ENCODE results near the gene CDK12. TPM values are rescaled to one million over a fixed set of nuclear protein-coding genes. Genes with fewer than 3 reads are reported as not detected.
"Not testable (repeated sequence)": the region's sequence is repeated elsewhere in the genome, so short reads cannot be mapped to it uniquely, and the experiment has no call there.

Gene CDK12
- 10 to 100 TPM; 86.9 to 91.8 TPM for total RNA-seq
- polyA plus RNA-seq: 5.6 TPM

DNA sequence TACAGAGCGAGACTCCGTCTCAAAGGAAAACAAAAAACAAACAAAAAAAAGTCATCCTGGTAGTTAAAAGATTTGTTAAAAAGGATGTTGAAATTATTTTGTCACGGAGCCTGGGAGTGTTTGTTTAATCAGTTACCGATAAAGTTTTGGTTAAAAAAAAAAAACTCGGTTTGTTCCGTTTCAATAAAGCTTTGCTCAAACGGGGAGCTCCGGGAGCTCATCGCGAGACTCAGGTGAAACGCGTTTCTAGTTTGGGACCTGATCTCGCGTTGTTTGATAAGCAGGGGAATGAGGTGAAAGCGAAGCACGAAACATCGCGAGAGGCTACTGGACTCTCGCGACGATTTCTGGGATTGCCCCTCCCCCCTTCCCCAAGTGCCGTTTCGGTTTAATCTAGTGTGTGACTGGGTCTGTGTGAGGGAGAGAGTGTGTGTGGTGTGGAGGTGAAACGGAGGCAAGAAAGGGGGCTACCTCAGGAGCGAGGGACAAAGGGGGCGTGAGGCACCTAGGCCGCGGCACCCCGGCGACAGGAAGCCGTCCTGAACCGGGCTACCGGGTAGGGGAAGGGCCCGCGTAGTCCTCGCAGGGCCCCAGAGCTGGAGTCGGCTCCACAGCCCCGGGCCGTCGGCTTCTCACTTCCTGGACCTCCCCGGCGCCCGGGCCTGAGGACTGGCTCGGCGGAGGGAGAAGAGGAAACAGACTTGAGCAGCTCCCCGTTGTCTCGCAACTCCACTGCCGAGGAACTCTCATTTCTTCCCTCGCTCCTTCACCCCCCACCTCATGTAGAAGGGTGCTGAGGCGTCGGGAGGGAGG lies at the start of gene CDK12:
TSS of gene CDK12 (plus strand) at position 374 of the 813 bp plus-strand sequence. CDS start 586 bp downstream, outside the sequence.
- POLR2A ChIA-PET: interaction anchor here (0.6 to 3.3 kb wide), 7 partner anchors 10 to 519 kb away, joined by 3 to 84 read pairs (median 4); partner anchors contain the start of genes FBXL20, MED1, MIEN1 and PSMD3
- H3K27me3 Mint-ChIP-seq: peaks cover 0 to 6% of the 10 kb centered on the region in 2 donors

GRCh38 chr17:39416141-39416540 lies 45.1 kb upstream of the CDK12 start:
- no peak overlapping the region for H3K4me3 ChIP-seq (ENCODE audit: low read length)
- H3K36me3 ChIP-seq (ENCODE audit: insufficient read depth, low read length): peaks cover 28% of the 10 kb centered on the region
- no peaks in the 10 kb centered on the region for H3K4me1 Mint-ChIP-seq
- peaks cover 0 to 67% (median 15%) of the 10 kb centered on the region in 3 donors for H3K36me3 Mint-ChIP-seq
- H3K27ac ChIP-seq (ENCODE audit: low read depth, low read length): no peak overlapping the region
- DNase-seq: no peak
- no peaks in the 10 kb centered on the region for H3K9me3 Mint-ChIP-seq
- H3K27me3 ChIP-seq (ENCODE audit: insufficient read depth, low read length, poor library complexity, severe bottlenecking): no peaks in the 10 kb centered on the region
- H3K4me1 ChIP-seq (ENCODE audit: insufficient read depth, low read length): no peaks in the 10 kb centered on the region
- H3K9me3 ChIP-seq (ENCODE audit: low read length): no peaks in the 10 kb centered on the region
- no peak overlapping the region for H3K27ac Mint-ChIP-seq
- H3K4me3 Mint-ChIP-seq: no peak overlapping the region
- no peaks in the 10 kb centered on the region for H3K27me3 Mint-ChIP-seq
- POLR2A ChIA-PET: no interaction called here
- CTCF ChIA-PET: interaction anchor here (0.8 kb wide), 1 partner anchor 15 kb away, joined by 3 read pairs; no protein-coding TSS in a partner anchor

More for the DNA sequence above, at the start of gene CDK12:
- Mint-ChIP-seq H3K9me3 (no peaks in the 10 kb centered on the region), H3K27ac (peak within 1 kb of the TSS; percentile 93 to 100 (median 97)), H3K36me3 (peaks cover 0 to 29% (median 0%) of the 10 kb centered on the region in 3 donors), H3K4me3 (peak within 1 kb of the TSS; percentile 89 to 99 (median 96)), H3K4me1 (peaks cover 37 to 49% (median 47%) of the 10 kb centered on the region in 3 donors)
- H3K27me3 ChIP-seq (ENCODE audit: insufficient read depth, low read length, poor library complexity, severe bottlenecking): no peaks in the 10 kb centered on the region
- DNase-seq: peak; percentile 88 to 98 (median 94)
- H3K27ac ChIP-seq (ENCODE audit: low read depth, low read length): peak within 1 kb of the TSS; percentile 89
- CTCF ChIA-PET: interaction anchor here (0.9 to 2.2 kb wide), 5 partner anchors 8 to 261 kb away, joined by 3 to 22 read pairs (median 4); partner anchors contain the start of genes MED1 and RPL19
- peaks cover 4% of the 10 kb centered on the region for H3K36me3 ChIP-seq (ENCODE audit: insufficient read depth, low read length)
- peaks cover 23% of the 10 kb centered on the region for H3K4me1 ChIP-seq (ENCODE audit: insufficient read depth, low read length)
- H3K4me3 ChIP-seq (ENCODE audit: low read length): peak within 1 kb of the TSS; percentile 99
- H3K9me3 ChIP-seq (ENCODE audit: low read length): no peaks in the 10 kb centered on the region

- Mint-ChIP-seq H3K27ac (no peak overlapping the region), H3K27me3 (no peaks in the 10 kb centered on the region), H3K9me3 (no peaks in the 10 kb centered on the region), H3K36me3 (peaks cover 0 to 72% (median 13%) of the 10 kb centered on the region in 3 donors), H3K4me1 (peaks cover 0 to 4% (median 2%) of the 10 kb centered on the region in 3 donors), H3K4me3 (no peak overlapping the region)
- Histone ChIP-seq H3K4me1 (ENCODE audit: insufficient read depth, low read length) (no peaks in the 10 kb centered on the region), H3K4me3 (ENCODE audit: low read length) (no peak overlapping the region), H3K27me3 (ENCODE audit: insufficient read depth, low read length, poor library complexity, severe bottlenecking) (no peaks in the 10 kb centered on the region), H3K36me3 (ENCODE audit: insufficient read depth, low read length) (peaks cover 34% of the 10 kb centered on the region), H3K27ac (ENCODE audit: low read depth, low read length) (no peak overlapping the region), H3K9me3 (ENCODE audit: low read length) (no peaks in the 10 kb centered on the region)
- ChIA-PET POLR2A (interaction anchor here (0.7 kb wide), 1 partner anchor 639 kb away, joined by 10 read pairs; no protein-coding TSS in a partner anchor), CTCF (no interaction called here)
- no peak for DNase-seq
Measured at GRCh38 chr17:39429600-39429999, 31.7 kb upstream of the CDK12 start.

DNA sequence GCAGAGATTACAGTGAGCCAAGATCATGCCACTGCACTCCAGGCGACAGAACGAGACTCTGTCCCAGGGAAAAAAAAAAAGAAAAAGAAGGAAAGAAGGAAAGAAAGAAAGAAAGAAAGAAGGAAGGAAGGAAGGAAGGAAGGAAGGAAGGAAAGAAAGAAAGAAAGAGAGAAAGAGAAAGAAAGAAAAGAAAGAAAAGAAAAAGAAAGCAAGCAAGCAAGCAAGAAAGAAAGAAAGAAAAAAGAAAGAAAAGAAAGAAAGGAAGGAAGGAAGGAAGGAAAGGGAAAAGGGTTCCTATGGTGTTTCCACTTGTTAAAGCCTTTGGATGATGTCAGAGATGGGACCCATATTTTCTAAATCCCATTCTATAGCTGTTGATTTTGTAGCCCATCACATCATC lies 21.4 kb upstream of the CDK12 start:
- DNase-seq; H3K9me3 ChIP-seq (ENCODE audit: low read length); H3K27me3 Mint-ChIP-seq; POLR2A ChIA-PET; H3K27me3 ChIP-seq (ENCODE audit: insufficient read depth, low read length, poor library complexity, severe bottlenecking); H3K9me3 Mint-ChIP-seq; H3K4me3 ChIP-seq (ENCODE audit: low read length); H3K27ac ChIP-seq (ENCODE audit: low read depth, low read length); H3K4me3 Mint-ChIP-seq; H3K4me1 ChIP-seq (ENCODE audit: insufficient read depth, low read length): not testable (repeated sequence)
- Mint-ChIP-seq H3K36me3 (peaks cover 12 to 77% (median 21%) of the 10 kb centered on the region in 3 donors), H3K27ac (peak overlapping the region in 2 of 8 donors; percentile 58 to 61), H3K4me1 (peaks cover 7 to 18% (median 13%) of the 10 kb centered on the region in 3 donors)
- peaks cover 21% of the 10 kb centered on the region for H3K36me3 ChIP-seq (ENCODE audit: insufficient read depth, low read length)
- CTCF ChIA-PET: interaction anchor here (1.3 kb wide), 1 partner anchor 12 kb away, joined by 3 read pairs; the partner anchor contains the start of gene MED1

DNA sequence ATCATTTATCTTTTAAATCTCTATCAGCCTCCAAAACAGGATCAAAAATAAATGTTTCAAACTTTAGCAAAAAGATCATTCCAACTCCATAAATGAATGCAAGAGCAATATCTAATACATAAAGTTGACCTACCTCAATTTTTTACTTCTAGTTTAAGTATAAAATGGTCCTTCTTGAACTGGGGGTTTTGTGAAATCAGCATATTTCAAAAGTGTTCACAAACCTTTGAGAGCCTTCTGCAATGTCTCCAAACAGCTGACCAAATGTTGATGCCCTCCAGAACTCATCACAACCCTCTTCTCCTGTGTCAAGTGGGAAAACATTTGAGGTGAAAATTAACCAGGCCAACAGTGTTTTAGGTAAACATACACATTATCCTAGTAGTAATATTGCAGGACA lies 18.0 kb upstream of the CDK12 start:
- Histone ChIP-seq H3K9me3 (ENCODE audit: low read length) (no peaks in the 10 kb centered on the region), H3K36me3 (ENCODE audit: insufficient read depth, low read length) (peaks cover 21% of the 10 kb centered on the region), H3K27ac (ENCODE audit: low read depth, low read length) (no peak overlapping the region), H3K4me3 (ENCODE audit: low read length) (no peak overlapping the region), H3K27me3 (ENCODE audit: insufficient read depth, low read length, poor library complexity, severe bottlenecking) (no peaks in the 10 kb centered on the region), H3K4me1 (ENCODE audit: insufficient read depth, low read length) (no peaks in the 10 kb centered on the region)
- peaks cover 12 to 84% (median 23%) of the 10 kb centered on the region in 3 donors for H3K36me3 Mint-ChIP-seq
- H3K9me3 Mint-ChIP-seq: no peaks in the 10 kb centered on the region
- no peaks in the 10 kb centered on the region for H3K27me3 Mint-ChIP-seq
- H3K4me1 Mint-ChIP-seq: peaks cover 13 to 27% (median 23%) of the 10 kb centered on the region in 3 donors
- no peak for DNase-seq
- CTCF ChIA-PET: no interaction called here
- POLR2A ChIA-PET: interaction anchor here (0.6 kb wide), 1 partner anchor 219 kb away, joined by 6 read pairs; no protein-coding TSS in a partner anchor
- no peak overlapping the region for H3K4me3 Mint-ChIP-seq
- H3K27ac Mint-ChIP-seq: no peak overlapping the region

GRCh38 chr17:39447561-39447960 lies 13.7 kb upstream of the CDK12 start:
- H3K4me3 Mint-ChIP-seq: peak overlapping the region in 1 of 7 donors; percentile 43
- Histone ChIP-seq H3K9me3 (ENCODE audit: low read length) (no peaks in the 10 kb centered on the region), H3K36me3 (ENCODE audit: insufficient read depth, low read length) (peaks cover 6% of the 10 kb centered on the region), H3K4me1 (ENCODE audit: insufficient read depth, low read length) (peaks cover 17% of the 10 kb centered on the region), H3K27ac (ENCODE audit: low read depth, low read length) (no peak overlapping the region), H3K27me3 (ENCODE audit: insufficient read depth, low read length, poor library complexity, severe bottlenecking) (no peaks in the 10 kb centered on the region), H3K4me3 (ENCODE audit: low read length) (no peak overlapping the region)
- H3K27me3 Mint-ChIP-seq: no peaks in the 10 kb centered on the region
- no peaks in the 10 kb centered on the region for H3K9me3 Mint-ChIP-seq
- peak overlapping the region in 2 of 8 donors; percentile 15 to 56 for H3K27ac Mint-ChIP-seq
- H3K4me1 Mint-ChIP-seq: peaks cover 30 to 41% (median 36%) of the 10 kb centered on the region in 3 donors
- POLR2A ChIA-PET: no interaction called here
- peaks cover 6 to 55% (median 11%) of the 10 kb centered on the region in 3 donors for H3K36me3 Mint-ChIP-seq
- CTCF ChIA-PET: interaction anchor here (1.1 kb wide), 1 partner anchor 18 kb away, joined by 3 read pairs; no protein-coding TSS in a partner anchor
- DNase-seq: no peak

DNA sequence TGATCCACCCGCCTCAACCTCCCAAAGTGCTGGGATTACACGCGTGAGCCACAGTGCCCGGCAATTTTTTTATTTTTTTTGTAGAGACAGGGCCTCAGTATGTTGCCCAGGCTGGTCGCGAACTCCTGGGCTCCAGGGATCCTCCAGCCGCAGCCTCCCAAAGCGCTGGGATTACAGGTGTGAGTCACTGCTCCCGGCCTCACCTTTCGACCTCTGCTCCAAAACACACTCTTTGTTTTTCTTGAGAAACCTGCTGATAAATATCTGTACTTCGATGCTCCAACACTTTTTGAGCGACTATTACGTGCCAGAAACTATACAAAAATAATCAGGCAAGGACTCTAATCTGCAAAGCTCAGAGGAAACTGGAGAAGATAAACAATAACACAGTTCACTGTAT lies 11.2 kb upstream of the CDK12 start:
- ChIA-PET CTCF (interaction anchor here (2.0 kb wide), 1 partner anchor 12 kb away, joined by 22 read pairs; the partner anchor contains the start of gene CDK12), POLR2A (interaction anchor here (1.0 to 3.4 kb wide), 3 partner anchors 12 to 48 kb away, joined by 3 to 84 read pairs (median 6); partner anchors contain the start of genes CDK12 and FBXL20)
- Mint-ChIP-seq H3K36me3 (peaks cover 0 to 35% (median 4%) of the 10 kb centered on the region in 3 donors), H3K27me3 (no peaks in the 10 kb centered on the region), H3K4me3 (peak overlapping the region; percentile 20 to 98 (median 94)), H3K27ac (peak overlapping the region in 7 of 8 donors; percentile 36 to 99 (median 96)), H3K4me1 (peaks cover 24 to 33% (median 26%) of the 10 kb centered on the region in 3 donors), H3K9me3 (no peaks in the 10 kb centered on the region)
- Histone ChIP-seq H3K4me3 (ENCODE audit: low read length) (peak overlapping the region; percentile 91), H3K27me3 (ENCODE audit: insufficient read depth, low read length, poor library complexity, severe bottlenecking) (no peaks in the 10 kb centered on the region), H3K4me1 (ENCODE audit: insufficient read depth, low read length) (peaks cover 17% of the 10 kb centered on the region), H3K27ac (ENCODE audit: low read depth, low read length) (peak overlapping the region; percentile 87), H3K36me3 (ENCODE audit: insufficient read depth, low read length) (no peaks in the 10 kb centered on the region), H3K9me3 (ENCODE audit: low read length) (no peaks in the 10 kb centered on the region)
- no peak for DNase-seq
